WERI-Rb-1 (cell line): Measurements from ENCODE around the gene ITPR2.
"Not testable (repeated sequence)": the region's sequence is repeated elsewhere in the genome, so short reads cannot be mapped to it uniquely, and the experiment has no call there.

Experiments used
- DNase-seq: peaks from one replicate; pipeline ENCODE4 v3.0.0-alpha.2; 2020
- H3K27ac ChIP-seq: fragments of 250-450 bp; sonication (Bioruptor Pico); 2 replicates; pipeline ENCODE4 v1.5.1; 2020; ENCODE audit warnings: mild to moderate bottlenecking, moderate library complexity
- H3K27me3 ChIP-seq: fragments of 250-450 bp; sonication (Bioruptor Pico); 2 replicates; pipeline ENCODE4 v1.5.1; 2021; ENCODE audit warnings: mild to moderate bottlenecking, low read depth, moderate library complexity; ENCODE audit not compliant: insufficient read depth, severe bottlenecking
- H3K36me3 ChIP-seq: fragments of 250-450 bp; sonication (Bioruptor Pico); 2 replicates; pipeline ENCODE4 v1.5.1; 2020; ENCODE audit warnings: mild to moderate bottlenecking, moderate library complexity
- H3K4me3 ChIP-seq: 2 replicates; pipeline ENCODE4 v1.5.1; 2011; ENCODE audit warnings: low read depth, mild to moderate bottlenecking, control low read depth, low read length
- H3K9me3 ChIP-seq: fragments of 250-450 bp; sonication (Bioruptor Pico); 2 replicates; pipeline ENCODE4 v1.5.1; 2021; ENCODE audit warnings: mild to moderate bottlenecking, moderate library complexity; ENCODE audit not compliant: severe bottlenecking
- TF ChIP-seq, protein P1 (sequence below): IDR thresholded peaks from 2 replicates; pipeline ENCODE4 v1.5.1; 2011; ENCODE audit warnings: low read depth, mild to moderate bottlenecking, control low read depth, inconsistent platforms, low read length

ITPR2 gene

GRCh38 chr12:26777236-26777635 lies 55.8 kb downstream of the ITPR2 start:
- Histone ChIP-seq H3K27me3 (no peaks in the 10 kb centered on the region), H3K4me3 (no peak overlapping the region), H3K9me3 (peaks cover 7% of the 10 kb centered on the region), H3K27ac (no peak overlapping the region), H3K36me3 (no peaks in the 10 kb centered on the region)
- DNase-seq, result no peak
- TF ChIP-seq, protein P1, sequence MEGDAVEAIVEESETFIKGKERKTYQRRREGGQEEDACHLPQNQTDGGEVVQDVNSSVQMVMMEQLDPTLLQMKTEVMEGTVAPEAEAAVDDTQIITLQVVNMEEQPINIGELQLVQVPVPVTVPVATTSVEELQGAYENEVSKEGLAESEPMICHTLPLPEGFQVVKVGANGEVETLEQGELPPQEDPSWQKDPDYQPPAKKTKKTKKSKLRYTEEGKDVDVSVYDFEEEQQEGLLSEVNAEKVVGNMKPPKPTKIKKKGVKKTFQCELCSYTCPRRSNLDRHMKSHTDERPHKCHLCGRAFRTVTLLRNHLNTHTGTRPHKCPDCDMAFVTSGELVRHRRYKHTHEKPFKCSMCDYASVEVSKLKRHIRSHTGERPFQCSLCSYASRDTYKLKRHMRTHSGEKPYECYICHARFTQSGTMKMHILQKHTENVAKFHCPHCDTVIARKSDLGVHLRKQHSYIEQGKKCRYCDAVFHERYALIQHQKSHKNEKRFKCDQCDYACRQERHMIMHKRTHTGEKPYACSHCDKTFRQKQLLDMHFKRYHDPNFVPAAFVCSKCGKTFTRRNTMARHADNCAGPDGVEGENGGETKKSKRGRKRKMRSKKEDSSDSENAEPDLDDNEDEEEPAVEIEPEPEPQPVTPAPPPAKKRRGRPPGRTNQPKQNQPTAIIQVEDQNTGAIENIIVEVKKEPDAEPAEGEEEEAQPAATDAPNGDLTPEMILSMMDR, result no peak

DNA sequence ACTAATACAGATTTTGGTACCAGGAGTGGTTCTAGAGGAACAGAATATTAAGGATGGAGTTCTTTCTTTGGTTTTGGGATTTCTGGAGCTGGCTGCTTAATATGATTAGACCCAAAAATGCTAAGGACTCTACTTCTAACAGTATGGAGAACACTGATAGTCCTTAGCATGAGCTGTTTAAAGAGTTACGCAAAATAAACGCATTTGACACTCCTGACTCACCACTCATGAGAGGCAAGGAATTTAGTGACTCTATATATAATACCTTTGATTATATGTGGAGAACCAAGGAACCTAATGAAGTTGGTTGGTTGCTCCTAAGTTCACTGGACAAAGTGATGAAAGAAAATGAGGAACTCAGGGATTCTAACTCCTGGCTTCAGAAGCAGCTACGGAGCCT lies 57.0 kb downstream of the ITPR2 start:
- H3K4me3 ChIP-seq, DNase-seq, H3K27ac ChIP-seq, H3K9me3 ChIP-seq, H3K36me3 ChIP-seq, H3K27me3 ChIP-seq: not testable (repeated sequence)

DNA sequence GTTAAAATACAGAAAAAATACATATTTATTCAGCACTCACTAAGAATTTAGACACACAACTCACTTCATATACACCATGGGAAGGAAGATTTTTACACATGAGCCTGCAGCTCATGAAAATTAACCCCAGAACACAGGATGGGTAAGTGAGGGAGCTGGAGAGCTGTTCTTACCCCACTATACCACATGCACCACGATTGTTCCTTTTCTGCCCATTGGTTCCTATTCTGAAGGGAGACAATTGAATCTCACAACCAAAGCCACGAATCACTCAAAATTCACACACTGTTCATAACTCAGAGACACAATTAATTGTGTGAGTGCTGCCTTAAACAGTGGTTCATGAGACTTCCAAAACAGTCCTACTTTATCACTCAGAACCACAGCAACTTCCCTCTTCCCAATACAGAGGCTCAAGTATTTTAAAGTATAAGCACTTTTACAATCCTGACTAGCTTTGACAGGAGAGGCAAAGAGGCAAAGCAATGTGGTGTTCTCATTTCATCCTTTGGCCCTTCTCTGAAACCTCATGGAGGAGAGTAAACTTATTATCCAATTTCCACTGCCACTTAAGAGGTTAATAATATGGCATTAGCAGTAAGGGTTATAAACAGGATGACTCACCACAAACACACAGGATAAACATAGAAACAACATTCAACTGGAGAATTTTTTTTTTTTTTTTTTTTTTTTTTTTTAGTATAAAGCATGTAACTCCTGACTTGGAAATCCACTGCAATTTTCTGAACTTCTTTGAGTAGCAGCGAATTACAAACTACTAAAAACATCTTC lies 59.5 kb downstream of the ITPR2 start:
- no peaks in the 10 kb centered on the region for H3K27me3 ChIP-seq
- no peak overlapping the region for H3K4me3 ChIP-seq
- H3K36me3 ChIP-seq, result no peaks in the 10 kb centered on the region
- H3K27ac ChIP-seq, result no peak overlapping the region
- TF ChIP-seq, protein P1, result no peak
- peaks cover 7% of the 10 kb centered on the region for H3K9me3 ChIP-seq
- no peak for DNase-seq

DNA sequence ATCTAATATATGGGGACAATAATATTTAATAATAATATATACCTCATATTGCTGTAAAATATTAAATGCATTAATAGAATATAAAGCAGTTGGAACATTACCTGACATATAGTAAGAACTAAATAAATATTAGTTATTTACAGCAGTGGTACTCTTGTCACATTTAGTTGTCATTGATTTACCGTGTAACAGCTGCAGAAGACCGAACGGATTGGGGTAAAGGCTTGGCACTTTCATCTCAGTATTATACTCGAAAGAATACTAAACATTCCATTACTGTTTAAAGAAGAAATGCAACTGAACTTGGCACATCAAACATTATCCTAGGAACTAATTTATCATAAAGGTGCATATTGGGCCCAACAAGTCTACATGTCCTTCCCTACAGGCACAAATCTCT lies 61.1 kb downstream of the ITPR2 start:
- no peak for DNase-seq
- no peaks in the 10 kb centered on the region for H3K36me3 ChIP-seq
- H3K4me3 ChIP-seq, result no peak overlapping the region
- no peaks in the 10 kb centered on the region for H3K27me3 ChIP-seq
- TF ChIP-seq, protein P1, result no peak
- no peaks in the 10 kb centered on the region for H3K9me3 ChIP-seq
- no peak overlapping the region for H3K27ac ChIP-seq

- H3K27me3 ChIP-seq, result no peaks in the 10 kb centered on the region
- DNase-seq, result no peak
- no peaks in the 10 kb centered on the region for H3K9me3 ChIP-seq
- H3K36me3 ChIP-seq, result no peaks in the 10 kb centered on the region
- TF ChIP-seq, protein P1, result no peak
- no peak overlapping the region for H3K4me3 ChIP-seq
- H3K27ac ChIP-seq, result no peak overlapping the region
Measured at GRCh38 chr12:26770239-26771070, 62.5 kb downstream of the ITPR2 start.

DNA sequence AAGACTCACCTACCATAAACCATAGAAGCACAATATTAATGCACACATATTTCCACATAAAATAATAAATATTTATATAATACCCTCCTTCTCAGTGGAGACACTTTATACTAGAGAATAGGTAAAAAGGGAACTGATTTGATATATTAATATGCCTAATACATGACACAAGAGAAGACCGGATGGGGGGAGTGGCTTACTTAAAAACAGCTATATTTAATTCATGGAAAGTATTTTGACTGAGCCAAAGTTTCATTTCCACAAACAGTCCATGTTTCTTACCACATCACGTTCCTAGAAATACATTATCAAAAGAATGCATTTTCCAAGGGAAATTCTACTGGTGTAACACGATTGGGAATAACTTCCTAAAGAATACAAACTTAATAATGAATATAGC lies 63.4 kb downstream of the ITPR2 start:
- TF ChIP-seq, protein P1, result no peak
- Histone ChIP-seq H3K27ac (no peak overlapping the region), H3K36me3 (no peaks in the 10 kb centered on the region), H3K9me3 (no peaks in the 10 kb centered on the region), H3K4me3 (no peak overlapping the region), H3K27me3 (no peaks in the 10 kb centered on the region)
- DNase-seq, result no peak
